H9 (cell line): Measurements from ENCODE around the gene NDUFAF2. TPM values are rescaled to one million over a fixed set of nuclear protein-coding genes. Genes with fewer than 3 reads are reported as not detected.

Source experiments
- DNase-seq: peaks from one replicate; pipeline ENCODE4 v3.0.0-alpha.2; 2017
- H2AFZ ChIP-seq: one replicate; pipeline ENCODE4 v1.6.1; 2013; ENCODE audit warnings: mild to moderate bottlenecking, low read length, control low read depth, moderate library complexity
- H2AK5ac ChIP-seq: 2 replicates; pipeline ENCODE4 v1.6.1; 2013; ENCODE audit warnings: low read length, control low read depth, mixed read lengths; ENCODE audit not compliant: insufficient read length
- H2BK120ac ChIP-seq: one replicate; pipeline ENCODE4 v1.6.1; 2013; ENCODE audit warnings: low read depth, mild to moderate bottlenecking, low read length, control low read depth, inconsistent platforms; ENCODE audit not compliant: poor library complexity, severe bottlenecking
- H2BK12ac ChIP-seq: 2 replicates; pipeline ENCODE4 v1.6.1; 2013; ENCODE audit warnings: low read length, control low read depth, mixed read lengths, low read depth; ENCODE audit not compliant: insufficient read length
- H2BK15ac ChIP-seq: 2 replicates; pipeline ENCODE4 v1.6.1; 2013; ENCODE audit warnings: low read depth, low read length, control low read depth
- H2BK20ac ChIP-seq: one replicate; pipeline ENCODE4 v1.6.1; 2013; ENCODE audit warnings: low read depth, mild to moderate bottlenecking, low read length, control low read depth, inconsistent platforms; ENCODE audit not compliant: poor library complexity, severe bottlenecking
- H2BK5ac ChIP-seq: 2 replicates; pipeline ENCODE4 v1.6.1; 2013; ENCODE audit warnings: low read length, control low read depth, mixed read lengths; ENCODE audit not compliant: insufficient read length
- H3K14ac ChIP-seq: 2 replicates; pipeline ENCODE4 v1.6.1; 2013; ENCODE audit warnings: low read length, control low read depth; ENCODE audit not compliant: insufficient read depth
- H3K18ac ChIP-seq: 2 replicates; pipeline ENCODE4 v1.6.1; 2013; ENCODE audit warnings: low read depth, mild to moderate bottlenecking, mixed read lengths, low read length, control low read depth; ENCODE audit not compliant: insufficient read length
- H3K23ac ChIP-seq: 2 replicates; pipeline ENCODE4 v1.6.1; 2013; ENCODE audit warnings: low read length, control low read depth, mixed read lengths, low read depth; ENCODE audit not compliant: insufficient read length
- H3K23me2 ChIP-seq: 2 replicates; pipeline ENCODE4 v1.6.1; 2013; ENCODE audit warnings: low read depth, mild to moderate bottlenecking, mixed read lengths, low read length, control low read depth; ENCODE audit not compliant: insufficient read length, poor library complexity, severe bottlenecking
- H3K27ac ChIP-seq: 2 replicates; pipeline ENCODE4 v1.5.1; 2013; ENCODE audit warnings: low read length, control low read depth, mixed read lengths, low read depth; ENCODE audit not compliant: insufficient read length
- H3K27me3 ChIP-seq: 2 replicates; pipeline ENCODE4 v1.6.1; 2013; ENCODE audit warnings: low read length, control low read depth, inconsistent platforms; ENCODE audit not compliant: insufficient read depth
- H3K4ac ChIP-seq: 2 replicates; pipeline ENCODE4 v1.6.1; 2013; ENCODE audit warnings: low read depth, mild to moderate bottlenecking, control low read depth, inconsistent platforms, low read length, moderate library complexity
- H3K4me1 ChIP-seq: 2 replicates; pipeline ENCODE4 v1.6.1; 2013; ENCODE audit warnings: low read length, control low read depth, inconsistent platforms; ENCODE audit not compliant: insufficient read depth
- H3K4me2 ChIP-seq: 2 replicates; pipeline ENCODE4 v1.6.1; 2013; ENCODE audit warnings: low read length, control low read depth, mixed read lengths; ENCODE audit not compliant: insufficient read length, insufficient read depth
- H3K56ac ChIP-seq: 2 replicates; pipeline ENCODE4 v1.6.1; 2013; ENCODE audit warnings: low read depth, mild to moderate bottlenecking, mixed read lengths, low read length, control low read depth; ENCODE audit not compliant: insufficient read length
- H3K79me1 ChIP-seq: 2 replicates; pipeline ENCODE4 v1.6.1; 2013; ENCODE audit warnings: low read depth, mild to moderate bottlenecking, moderate library complexity, low read length, control low read depth, inconsistent platforms; ENCODE audit not compliant: insufficient read depth, poor library complexity, severe bottlenecking
- H3K79me2 ChIP-seq: 2 replicates; pipeline ENCODE4 v1.6.1; 2013; ENCODE audit warnings: low read length, control low read depth, inconsistent platforms; ENCODE audit not compliant: insufficient read depth
- H3K9ac ChIP-seq: 2 replicates; pipeline ENCODE4 v1.6.1; 2013; ENCODE audit warnings: low read length, control low read depth, mixed read lengths; ENCODE audit not compliant: insufficient read length; ENCODE audit errors: extremely low read depth
- H3K9me3 ChIP-seq: one replicate; pipeline ENCODE4 v1.6.1; 2013; ENCODE audit warnings: low read depth, low read length, inconsistent platforms; ENCODE audit not compliant: control insufficient read depth
- H3T11ph ChIP-seq: one replicate; pipeline ENCODE4 v1.6.1; 2013; ENCODE audit warnings: mild to moderate bottlenecking, low read length, control low read depth, inconsistent platforms
- H4K20me1 ChIP-seq: one replicate; pipeline ENCODE4 v1.6.1; 2013; ENCODE audit not compliant: control insufficient read depth, insufficient read length, insufficient read depth
- H4K5ac ChIP-seq: 2 replicates; pipeline ENCODE4 v1.6.1; 2013; ENCODE audit warnings: low read depth, mild to moderate bottlenecking, mixed read lengths, low read length, control low read depth; ENCODE audit not compliant: insufficient read length
- H4K8ac ChIP-seq: replicated peaks from 2 replicates; pipeline ENCODE4 v1.6.1; 2013; ENCODE audit warnings: low read length, control low read depth, mixed read lengths, low read depth; ENCODE audit not compliant: insufficient read length
- H4K91ac ChIP-seq: 2 replicates; pipeline ENCODE4 v1.6.1; 2013; ENCODE audit warnings: low read depth, mild to moderate bottlenecking, moderate library complexity, mixed read lengths, low read length, control low read depth; ENCODE audit not compliant: insufficient read length
- H3K27ac Mint-ChIP-seq, 3 experiments: 2 replicates in 2 of 3; 3 replicates in 1 of 3; pipeline ENCODE4 v1.8.0; 2020 to 2021; ENCODE audit warnings: mixed read lengths in 3 of 3, mild to moderate bottlenecking in 1 of 3, moderate library complexity in 1 of 3
- H3K27me3 Mint-ChIP-seq: 2 replicates; pipeline ENCODE4 v1.8.0; 2021; ENCODE audit warnings: low read depth, mild to moderate bottlenecking, moderate library complexity, mixed read lengths
- H3K36me3 Mint-ChIP-seq, 3 experiments: 2 replicates in 2 of 3; 3 replicates in 1 of 3; pipeline ENCODE4 v1.8.0; 2020 to 2021; ENCODE audit warnings: low read depth in 3 of 3, mixed read lengths in 3 of 3; ENCODE audit not compliant: insufficient read depth in 1 of 3
- H3K4me1 Mint-ChIP-seq, 2 experiments: 2 replicates each; pipeline ENCODE4 v1.8.0; 2020; ENCODE audit warnings: mixed read lengths in 2 of 2
- H3K4me3 Mint-ChIP-seq, 2 experiments: 2 replicates in 1 of 2; 3 replicates in 1 of 2; pipeline ENCODE4 v1.8.0; 2020 to 2021; ENCODE audit warnings: mild to moderate bottlenecking in 2 of 2, mixed read lengths in 2 of 2, moderate library complexity in 1 of 2
- H3K9me3 Mint-ChIP-seq, 2 experiments: 2 replicates in 1 of 2; 3 replicates in 1 of 2; pipeline ENCODE4 v1.8.0; 2020; ENCODE audit warnings: mild to moderate bottlenecking in 2 of 2, mixed read lengths in 2 of 2, moderate library complexity in 1 of 2
- CTCF ChIP-seq: fragments of 200-600 bp; sonication (generic); conservative IDR thresholded peaks from 3 replicates; pipeline ENCODE4 v1.8.0; 2021; ENCODE audit warnings: antibody characterized with exemption, mild to moderate bottlenecking
- WGBS: extraction: QIAGEN DNeasy Blood & Tissue Kit; methylation state at CpG from one replicate; pipeline ENCODE4 v1.1.7; 2013; ENCODE audit warnings: missing lambda C conversion rate, low lambda C conversion rate, mixed read lengths; ENCODE audit not compliant: insufficient read length; ENCODE audit errors: extremely low coverage; 5-methylcytosine and 5-hydroxymethylcytosine counted together
- total RNA-seq: library from RNA; stranded (reverse); gene quantifications from 2 replicates; pipeline ENCODE4 v1.2.1, GENCODE V29; 2021

Gene NDUFAF2
- total RNA-seq, 1 experiment from 2014 or later: 31.4 TPM

- H3K27ac ChIP-seq: no peak overlapping the region
- H3K36me3 Mint-ChIP-seq: peaks cover 5 to 9% (median 7%) of the 10 kb centered on the region in 3 experiments; a peak in 6 of 7 replicates
- no peak for DNase-seq
- H4K8ac ChIP-seq: no peak overlapping the region
- H3K4me1 Mint-ChIP-seq: peaks cover 2 to 15% of the 10 kb centered on the region in 2 experiments
- 100% methylated on average over 1 of the region's 8 CpGs for WGBS
- no peak overlapping the region for H2AFZ ChIP-seq
- no peak overlapping the region for H3K4me2 ChIP-seq
- H3K4me3 Mint-ChIP-seq: no peak overlapping the region
- peak overlapping the region; percentile 5 for H3K23ac ChIP-seq
- H2BK120ac ChIP-seq: no peak overlapping the region
- no peaks in the 10 kb centered on the region for H3K4me1 ChIP-seq
- peaks cover 2% of the 10 kb centered on the region for H3K79me1 ChIP-seq
- H3K27ac Mint-ChIP-seq: peak overlapping the region in 1 of 3 experiments; percentile 72; a peak in 2 of 7 replicates
- no peak for TF ChIP-seq CTCF
- H3K18ac ChIP-seq: no peak overlapping the region
- H3K27me3 ChIP-seq: no peaks in the 10 kb centered on the region
- H4K20me1 ChIP-seq: no peaks in the 10 kb centered on the region
- peaks cover 5% of the 10 kb centered on the region for H3K9me3 ChIP-seq
- no peak overlapping the region for H2BK15ac ChIP-seq
- H3K14ac ChIP-seq: no peak overlapping the region
- H4K91ac ChIP-seq: no peak overlapping the region
- H3K79me2 ChIP-seq: peaks cover 3% of the 10 kb centered on the region; the same call in 1 of the 2 replicates
- H3K23me2 ChIP-seq: peaks cover 3% of the 10 kb centered on the region
- H3K27me3 Mint-ChIP-seq: no peaks in the 10 kb centered on the region
- H3K4ac ChIP-seq: no peak overlapping the region
- H2BK20ac ChIP-seq: no peak overlapping the region
- no peak overlapping the region for H3K9ac ChIP-seq
- no peak overlapping the region for H3K56ac ChIP-seq
- no peak overlapping the region for H2BK12ac ChIP-seq
- H3T11ph ChIP-seq: no peak overlapping the region
- H3K9me3 Mint-ChIP-seq: peaks cover 6 to 8% of the 10 kb centered on the region in 2 experiments; a peak in 3 of 5 replicates
- no peak overlapping the region for H2BK5ac ChIP-seq
- H4K5ac ChIP-seq: no peak overlapping the region
- no peak overlapping the region for H2AK5ac ChIP-seq
Measured at GRCh38 chr5:61168951-61169350, 223.9 kb downstream of the NDUFAF2 start.
